ENCODE measurements around the gene CSNK1G2.

DNA sequence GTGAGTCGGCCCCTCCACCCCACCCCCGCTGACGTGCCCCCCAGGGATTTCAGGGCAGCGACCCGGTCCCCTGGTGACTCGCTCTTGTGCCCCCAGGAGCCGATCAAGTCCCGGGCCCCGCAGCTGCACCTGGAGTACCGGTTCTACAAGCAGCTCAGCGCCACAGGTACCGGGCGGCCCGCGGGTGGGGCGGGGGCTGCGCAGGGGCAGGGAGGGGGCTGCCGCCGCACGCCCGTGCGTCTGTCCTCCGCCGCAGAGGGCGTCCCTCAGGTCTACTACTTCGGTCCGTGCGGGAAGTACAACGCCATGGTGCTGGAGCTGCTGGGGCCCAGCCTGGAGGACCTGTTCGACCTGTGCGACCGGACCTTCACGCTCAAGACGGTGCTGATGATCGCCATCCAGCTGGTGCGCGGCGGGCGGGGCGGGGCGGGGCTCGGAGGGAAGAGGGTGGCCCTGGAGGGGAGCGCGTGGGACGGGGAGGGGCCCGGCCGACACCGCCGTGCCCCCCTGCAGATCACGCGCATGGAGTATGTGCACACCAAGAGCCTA lies 37.4 kb downstream of the CSNK1G2 start:
- TF ChIP-seq, protein P1, sequence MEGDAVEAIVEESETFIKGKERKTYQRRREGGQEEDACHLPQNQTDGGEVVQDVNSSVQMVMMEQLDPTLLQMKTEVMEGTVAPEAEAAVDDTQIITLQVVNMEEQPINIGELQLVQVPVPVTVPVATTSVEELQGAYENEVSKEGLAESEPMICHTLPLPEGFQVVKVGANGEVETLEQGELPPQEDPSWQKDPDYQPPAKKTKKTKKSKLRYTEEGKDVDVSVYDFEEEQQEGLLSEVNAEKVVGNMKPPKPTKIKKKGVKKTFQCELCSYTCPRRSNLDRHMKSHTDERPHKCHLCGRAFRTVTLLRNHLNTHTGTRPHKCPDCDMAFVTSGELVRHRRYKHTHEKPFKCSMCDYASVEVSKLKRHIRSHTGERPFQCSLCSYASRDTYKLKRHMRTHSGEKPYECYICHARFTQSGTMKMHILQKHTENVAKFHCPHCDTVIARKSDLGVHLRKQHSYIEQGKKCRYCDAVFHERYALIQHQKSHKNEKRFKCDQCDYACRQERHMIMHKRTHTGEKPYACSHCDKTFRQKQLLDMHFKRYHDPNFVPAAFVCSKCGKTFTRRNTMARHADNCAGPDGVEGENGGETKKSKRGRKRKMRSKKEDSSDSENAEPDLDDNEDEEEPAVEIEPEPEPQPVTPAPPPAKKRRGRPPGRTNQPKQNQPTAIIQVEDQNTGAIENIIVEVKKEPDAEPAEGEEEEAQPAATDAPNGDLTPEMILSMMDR (conservative IDR thresholded peaks at IDR 0.05) = no peak
- TF ChIP-seq ZFX (IDR thresholded peaks at IDR 0.05) = no peak
